SK-N-SH (cell line): ENCODE measurements around the gene PPP1R14D. TPM values are rescaled to one million over a fixed set of nuclear protein-coding genes. Genes with fewer than 3 reads are reported as not detected.

ENCODE experiments used
- CTCF ChIA-PET: fragments of 300-600, 350-600 bp; formaldehyde crosslinking; extraction: SDS; loops from one replicate; lab custom pipeline; 2021; lab: Yijun Ruan, JAX
- POLR2A ChIA-PET: fragments of 350-600 bp; sonication (Branson Sonifier 250); formaldehyde crosslinking; extraction: SDS; loops from one replicate; lab custom pipeline; 2020; ENCODE audit warnings: antibody characterized with exemption, inconsistent platforms; lab: Yijun Ruan, JAX
- DNase-seq: peaks from one replicate; pipeline ENCODE4 v3.0.0; 2012
- H2AFZ ChIP-seq: fragments of 200-600 bp; sonication (generic); 2 replicates; pipeline ENCODE4 v1.8.1; 2016; ENCODE audit warnings: antibody characterized with exemption, mild to moderate bottlenecking, low read depth
- H3F3A ChIP-seq: fragments of 200-600 bp; sonication (generic); replicated peaks from 2 replicates; pipeline ENCODE3; 2016; ENCODE audit warnings: antibody characterized with exemption, mild to moderate bottlenecking; ENCODE audit not compliant: insufficient read depth
- H3K27ac ChIP-seq, 2 experiments: fragments of 200-500 bp in 1 of 2; fragments of 200-600 bp in 1 of 2; sonication (Bioruptor generic) in 1 of 2; sonication (generic), shearing (Covaris generic) in 1 of 2; 2 replicates each; pipeline versions ENCODE4 v1.5.1 to v1.6.1; 2014 to 2016; ENCODE audit warnings: low read depth in 2 of 2, inconsistent platforms in 1 of 2, low read length in 1 of 2, mild to moderate bottlenecking in 1 of 2, mixed read lengths in 1 of 2
- H3K27me3 ChIP-seq: fragments of 200-600 bp; sonication (generic), shearing (Covaris generic); 2 replicates; pipeline ENCODE4 v1.6.1; 2016; ENCODE audit warnings: mixed run types; ENCODE audit not compliant: insufficient read depth
- H3K36me3 ChIP-seq, 2 experiments: fragments of 200-500 bp in 1 of 2; fragments of 200-600 bp in 1 of 2; sonication (Bioruptor generic) in 1 of 2; sonication (generic) in 1 of 2; replicated peaks in 1 of 2; 2 replicates each; pipeline versions ENCODE3 to v1.5.1; 2014 to 2016; ENCODE audit warnings: low read length in 1 of 2, mild to moderate bottlenecking in 1 of 2; ENCODE audit not compliant: insufficient read depth in 2 of 2, control insufficient read depth in 1 of 2
- H3K4me1 ChIP-seq, 2 experiments: fragments of 200-500 bp in 1 of 2; fragments of 200-600 bp in 1 of 2; sonication (Bioruptor generic) in 1 of 2; sonication (generic), shearing (Covaris generic) in 1 of 2; 2 replicates each; pipeline versions ENCODE4 v1.5.1 to v1.6.1; 2014 to 2016; ENCODE audit warnings: low read depth in 1 of 2, low read length in 1 of 2, mixed run types in 1 of 2; ENCODE audit not compliant: insufficient read depth in 2 of 2, control insufficient read depth in 1 of 2
- H3K4me2 ChIP-seq: fragments of 200-600 bp; sonication (generic), shearing (Covaris generic); 2 replicates; pipeline ENCODE4 v1.6.1; 2017; ENCODE audit warnings: mixed run types
- H3K4me3 ChIP-seq, 2 experiments: fragments of 200-500 bp in 1 of 2; fragments of 200-600 bp in 1 of 2; sonication (Bioruptor generic) in 1 of 2; sonication (generic), shearing (Covaris generic) in 1 of 2; 2 replicates each; pipeline versions ENCODE4 v1.5.1 to v1.8.1; 2014 to 2016; ENCODE audit warnings: low read depth in 2 of 2, inconsistent platforms in 1 of 2, low read length in 1 of 2, mild to moderate bottlenecking in 1 of 2, mixed read lengths in 1 of 2, moderate library complexity in 1 of 2
- H3K79me2 ChIP-seq: fragments of 200-600 bp; sonication (generic); 2 replicates; pipeline ENCODE4 v1.8.1; 2017; ENCODE audit warnings: mild to moderate bottlenecking; ENCODE audit not compliant: insufficient read depth
- H3K9ac ChIP-seq: fragments of 200-600 bp; sonication (generic); 2 replicates; pipeline ENCODE4 v1.6.1; 2017; ENCODE audit warnings: mixed run types
- H3K9me2 ChIP-seq: fragments of 200-600 bp; sonication (generic); 2 replicates; pipeline ENCODE4 v1.6.1; 2017; ENCODE audit warnings: mixed run types
- H3K9me3 ChIP-seq: fragments of 200-600 bp; sonication (generic); 2 replicates; pipeline ENCODE4 v1.6.1; 2017; ENCODE audit warnings: mixed run types, mild to moderate bottlenecking, moderate library complexity
- H4K20me1 ChIP-seq: fragments of 200-600 bp; sonication (generic); 2 replicates; pipeline ENCODE4 v1.6.1; 2017; ENCODE audit warnings: mild to moderate bottlenecking, mixed run types; ENCODE audit not compliant: insufficient read depth
- CHD2 ChIP-seq: fragments of 150-350 bp; IDR thresholded peaks from 2 replicates; pipeline ENCODE4 v1.6.1; 2018; ENCODE audit warnings: low read length; ENCODE audit not compliant: partially characterized antibody
- CTCF ChIP-seq: fragments of 200-600 bp; sonication (generic); IDR thresholded peaks from 2 replicates; pipeline ENCODE4 v1.6.1; 2017; ENCODE audit warnings: antibody characterized with exemption, mild to moderate bottlenecking, moderate library complexity
- EP300 ChIP-seq, 2 experiments: IDR thresholded peaks; 2 replicates each; pipeline versions ENCODE4 v1.4.0 to v1.6.1; 2012; ENCODE audit warnings: borderline replicate concordance in 1 of 2, low read depth in 1 of 2, low read length in 1 of 2
- GABPA ChIP-seq: IDR thresholded peaks from 2 replicates; pipeline ENCODE4 v1.4.0; 2012; ENCODE audit warnings: low read depth, mild to moderate bottlenecking
- MAX ChIP-seq: IDR thresholded peaks from 2 replicates; pipeline ENCODE4 v1.4.0; 2012; ENCODE audit warnings: low read depth
- NRF1 ChIP-seq: IDR thresholded peaks from 2 replicates; pipeline ENCODE4 v1.6.1; 2012; ENCODE audit warnings: low read depth, mild to moderate bottlenecking, low read length
- POLR2AphosphoS5 ChIP-seq: IDR thresholded peaks from 2 replicates; pipeline ENCODE4 v1.6.1; 2012; ENCODE audit warnings: low read depth, low read length
- RAD21 ChIP-seq: IDR thresholded peaks from 2 replicates; pipeline ENCODE4 v1.6.1; 2012; ENCODE audit warnings: mild to moderate bottlenecking, low read length
- REST ChIP-seq: IDR thresholded peaks from 2 replicates; pipeline ENCODE4 v1.6.1; 2012; ENCODE audit warnings: mild to moderate bottlenecking, low read depth, low read length, moderate library complexity
- SIN3A ChIP-seq: IDR thresholded peaks from 2 replicates; pipeline ENCODE4 v1.6.1; 2012; ENCODE audit warnings: low read depth, mild to moderate bottlenecking, low read length, moderate library complexity, borderline replicate concordance
- SMC3 ChIP-seq: IDR thresholded peaks from 2 replicates; pipeline ENCODE4 v1.6.1; 2012; ENCODE audit warnings: low read depth, low read length, improper control_type of control experiment
- TAF1 ChIP-seq: IDR thresholded peaks from 2 replicates; pipeline ENCODE4 v1.6.1; 2012; ENCODE audit warnings: low read depth, mild to moderate bottlenecking, low read length, moderate library complexity, borderline replicate concordance
- TCF12 ChIP-seq: IDR thresholded peaks from 2 replicates; pipeline ENCODE4 v1.4.0; 2012
- USF1 ChIP-seq: IDR thresholded peaks from 2 replicates; pipeline ENCODE4 v1.4.0; 2012; ENCODE audit warnings: low read depth, borderline replicate concordance
- USF2 ChIP-seq: fragments of 150-350 bp; IDR thresholded peaks from 2 replicates; pipeline ENCODE4 v1.6.1; 2017; ENCODE audit warnings: antibody characterized with exemption, low read length, low read depth, borderline replicate concordance
- YY1 ChIP-seq: IDR thresholded peaks from 2 replicates; pipeline ENCODE4 v1.4.0; 2012; ENCODE audit warnings: low read depth, mild to moderate bottlenecking
- ZBTB33 ChIP-seq: IDR thresholded peaks from 2 replicates; pipeline ENCODE4 v1.4.0; 2012; ENCODE audit warnings: low read depth, borderline replicate concordance
- WGBS: methylation state at CpG from one replicate; pipeline ENCODE4 v1.1.6; 2017; ENCODE audit warnings: low lambda C conversion rate; 5-methylcytosine and 5-hydroxymethylcytosine counted together
- polyA plus RNA-seq, 3 experiments: library from polyadenylated mRNA; depleted of rRNA; stranded (reverse); fragments of >200 nt; gene quantifications; 2 replicates each; pipeline ENCODE4 v1.2.3, GENCODE V29; 2012

The PPP1R14D gene
- polyA plus RNA-seq, 1 of the 3 experiments (the other 2 are of a cell fraction), result not detected

GRCh38 chr15:40803076-40803475 lies 25.4 kb downstream of the PPP1R14D start:
- DNase-seq, result no peak
- Histone ChIP-seq H3K9me2 (no peaks in the 10 kb centered on the region), H3K27me3 (no peaks in the 10 kb centered on the region), H3K9ac (no peak overlapping the region), H3K36me3 (peaks cover 0 to 9% of the 10 kb centered on the region in 2 experiments), H3K4me3 (no peak overlapping the region), H3K9me3 (no peaks in the 10 kb centered on the region), H3K4me2 (no peak overlapping the region), H4K20me1 (no peaks in the 10 kb centered on the region), H3F3A (no peaks in the 10 kb centered on the region), H3K79me2 (peaks cover 81% of the 10 kb centered on the region), H3K4me1 (peaks cover 4 to 8% of the 10 kb centered on the region in 2 experiments; a peak in 1 of 4 replicates), H3K27ac (no peak overlapping the region), H2AFZ (no peak overlapping the region)
- CTCF ChIA-PET, result interaction anchor here (1.0 to 2.1 kb wide), 3 partner anchors 14 to 54 kb away, joined by 4 to 15 read pairs (median 4); no protein-coding TSS in a partner anchor
- 93% methylated on average over 2 of the region's 2 CpGs for WGBS
- no peak for TF ChIP-seq SMC3
- no peak for TF ChIP-seq RAD21
- no peak for TF ChIP-seq USF2
- no peak for TF ChIP-seq CHD2
- no peak for TF ChIP-seq GABPA
- no peak for TF ChIP-seq CTCF
- TF ChIP-seq TCF12, result no peak
- TF ChIP-seq USF1, result no peak
- no peak for TF ChIP-seq YY1
- no peak for TF ChIP-seq ZBTB33
- POLR2A ChIA-PET, result no interaction called here

GRCh38 chr15:40799523-40799922 lies 29.0 kb downstream of the PPP1R14D start:
- Histone ChIP-seq H3K36me3 (peaks cover 0 to 9% of the 10 kb centered on the region in 2 experiments), H3K79me2 (peaks cover 84% of the 10 kb centered on the region), H3K9me2 (no peaks in the 10 kb centered on the region), H3K27me3 (no peaks in the 10 kb centered on the region), H3K9ac (no peak overlapping the region), H3K4me1 (no peaks in the 10 kb centered on the region), H2AFZ (no peak overlapping the region), H3K9me3 (no peaks in the 10 kb centered on the region), H3F3A (no peaks in the 10 kb centered on the region), H3K4me3 (no peak overlapping the region), H3K27ac (no peak overlapping the region), H3K4me2 (no peak overlapping the region), H4K20me1 (no peaks in the 10 kb centered on the region)
- ChIA-PET POLR2A (no interaction called here), CTCF (interaction anchor here (0.7 to 0.9 kb wide), 2 partner anchors 17 to 59 kb away, joined by 3 to 4 read pairs; no protein-coding TSS in a partner anchor)
- 94% methylated on average over 3 of the region's 3 CpGs for WGBS
- DNase-seq, result no peak
- TF ChIP-seq SIN3A (no peak), TAF1 (no peak), NRF1 (no peak), EP300 (IDR thresholded peaks at IDR 0.05; ENCODE audit: borderline replicate concordance in 1 of 2, low read depth in 1 of 2, low read length in 1 of 2) (no peak), REST (no peak), POLR2AphosphoS5 (no peak), MAX (no peak)
